ENCODE measurements around the gene DNAH6. TPM values are rescaled to one million over a fixed set of nuclear protein-coding genes. Genes with fewer than 3 reads are reported as not detected.
"Not testable (repeated sequence)": the region's sequence is repeated elsewhere in the genome, so short reads cannot be mapped to it uniquely, and the experiment has no call there.

DNAH6 gene
- total RNA-seq, 2 experiments from 2014 or later, result 0.68 to 0.89 TPM

- DNase-seq (no peak), ATAC-seq (no peak)
- Mint-ChIP-seq H3K9me3 (ENCODE audit: insufficient read depth) (no peaks in the 10 kb centered on the region), H3K27me3 (ENCODE audit: low read depth) (no peaks in the 10 kb centered on the region), H3K4me3 (no peak overlapping the region), H3K4me1 (ENCODE audit: low read depth) (peaks cover 2% of the 10 kb centered on the region), H3K27ac (no peak overlapping the region), H3K36me3 (ENCODE audit: low read depth) (no peaks in the 10 kb centered on the region)
- CTCF ChIA-PET, result no interaction called here
- POLR2A ChIA-PET, result no interaction called here
Observed at GRCh38 chr2:84487298-84487996, 28.9 kb upstream of the DNAH6 start.

- POLR2A ChIA-PET, result no interaction called here
- no peaks in the 10 kb centered on the region for H3K27me3 Mint-ChIP-seq (ENCODE audit: low read depth)
- no peaks in the 10 kb centered on the region for H3K36me3 Mint-ChIP-seq (ENCODE audit: low read depth)
- H3K4me3 Mint-ChIP-seq, result no peak overlapping the region
- CTCF ChIA-PET, result interaction anchor here (0.7 to 3.9 kb wide), 6 partner anchors 141 to 434 kb away, joined by 3 to 18 read pairs (median 4); no protein-coding TSS in a partner anchor
- DNase-seq, result no peak
- no peaks in the 10 kb centered on the region for H3K9me3 Mint-ChIP-seq (ENCODE audit: insufficient read depth)
- H3K4me1 Mint-ChIP-seq (ENCODE audit: low read depth), result peaks cover 6% of the 10 kb centered on the region
- H3K27ac Mint-ChIP-seq, result no peak overlapping the region
- ATAC-seq, result no peak
Observed at GRCh38 chr2:84491256-84491655, 25.0 kb upstream of the DNAH6 start.

- Mint-ChIP-seq H3K4me1 (ENCODE audit: low read depth) (peaks cover 6% of the 10 kb centered on the region), H3K9me3 (ENCODE audit: insufficient read depth) (no peaks in the 10 kb centered on the region), H3K27me3 (ENCODE audit: low read depth) (no peaks in the 10 kb centered on the region), H3K27ac (no peak overlapping the region), H3K36me3 (ENCODE audit: low read depth) (no peaks in the 10 kb centered on the region), H3K4me3 (no peak overlapping the region)
- CTCF ChIA-PET, result interaction anchor here (0.9 to 3.9 kb wide), 5 partner anchors 140 to 434 kb away, joined by 3 to 18 read pairs (median 3); no protein-coding TSS in a partner anchor
- POLR2A ChIA-PET, result no interaction called here
- no peak for DNase-seq
- ATAC-seq, result no peak
Observed at GRCh38 chr2:84491741-84492140, 24.6 kb upstream of the DNAH6 start.

- Mint-ChIP-seq H3K4me3 (no peak overlapping the region), H3K27me3 (ENCODE audit: low read depth) (no peaks in the 10 kb centered on the region), H3K9me3 (ENCODE audit: insufficient read depth) (no peaks in the 10 kb centered on the region), H3K27ac (no peak overlapping the region), H3K36me3 (ENCODE audit: low read depth) (no peaks in the 10 kb centered on the region), H3K4me1 (ENCODE audit: low read depth) (peaks cover 6% of the 10 kb centered on the region)
- ATAC-seq, result no peak
- ChIA-PET POLR2A (no interaction called here), CTCF (interaction anchor here (0.9 to 3.9 kb wide), 5 partner anchors 10 to 433 kb away, joined by 3 to 18 read pairs (median 7); no protein-coding TSS in a partner anchor)
- DNase-seq, result no peak
Observed at GRCh38 chr2:84492571-84492970, 23.7 kb upstream of the DNAH6 start.

DNA sequence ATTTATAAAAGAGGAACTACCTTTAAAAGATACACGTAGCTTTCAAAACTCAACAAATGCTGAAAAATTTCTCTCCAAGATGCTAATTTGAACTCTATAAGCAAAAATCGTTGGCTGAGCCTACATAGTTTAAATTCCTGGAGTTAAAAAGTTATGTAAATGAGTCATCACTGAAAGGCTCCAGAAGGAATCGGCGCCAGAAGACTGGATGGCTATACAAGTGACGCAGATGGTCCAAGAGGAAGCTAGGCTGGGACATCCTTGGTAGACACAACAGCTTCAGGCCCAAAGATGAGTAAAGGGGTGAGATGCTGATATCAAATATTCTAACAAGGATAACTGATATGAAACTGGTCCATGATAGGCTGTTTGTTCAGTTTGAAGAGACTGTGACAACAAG lies 22.8 kb upstream of the DNAH6 start:
- ChIA-PET POLR2A (interaction anchor here (0.6 kb wide), 1 partner anchor 424 kb away, joined by 3 read pairs; no protein-coding TSS in a partner anchor), CTCF (interaction anchor here (1.2 to 3.9 kb wide), 5 partner anchors 11 to 476 kb away, joined by 3 to 18 read pairs (median 7); no protein-coding TSS in a partner anchor)
- Mint-ChIP-seq H3K9me3 (ENCODE audit: insufficient read depth) (no peaks in the 10 kb centered on the region), H3K27ac (no peak overlapping the region), H3K4me1 (ENCODE audit: low read depth) (peaks cover 6% of the 10 kb centered on the region), H3K4me3 (no peak overlapping the region), H3K36me3 (ENCODE audit: low read depth) (no peaks in the 10 kb centered on the region), H3K27me3 (ENCODE audit: low read depth) (no peaks in the 10 kb centered on the region)
- no peak for ATAC-seq
- no peak for DNase-seq

DNA sequence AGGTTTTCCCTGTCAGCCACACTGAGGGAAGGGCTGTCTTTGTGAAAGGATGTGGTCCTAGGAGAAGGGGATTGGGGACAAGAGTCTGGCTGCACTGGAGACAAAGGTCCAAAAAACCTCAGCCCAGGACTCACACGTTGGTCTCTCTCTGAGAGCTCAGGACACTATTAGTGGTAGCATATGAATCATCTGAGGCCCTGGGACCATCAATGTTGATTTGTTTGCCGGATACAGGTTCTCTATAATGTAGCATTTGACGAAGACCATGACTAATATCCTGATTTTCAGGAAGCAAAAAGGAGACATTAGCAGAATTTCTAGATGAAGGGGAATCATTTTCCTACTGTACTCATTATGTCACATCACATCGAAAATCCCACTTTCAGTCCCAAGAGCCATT lies 22.2 kb upstream of the DNAH6 start:
- H3K9me3 Mint-ChIP-seq (ENCODE audit: insufficient read depth), result no peaks in the 10 kb centered on the region
- H3K36me3 Mint-ChIP-seq (ENCODE audit: low read depth), result no peaks in the 10 kb centered on the region
- no peak overlapping the region for H3K27ac Mint-ChIP-seq
- no peaks in the 10 kb centered on the region for H3K27me3 Mint-ChIP-seq (ENCODE audit: low read depth)
- DNase-seq (no peak), ATAC-seq (no peak)
- ChIA-PET POLR2A (no interaction called here), CTCF (interaction anchor here (1.2 to 3.9 kb wide), 6 partner anchors 12 to 475 kb away, joined by 3 to 18 read pairs (median 8); no protein-coding TSS in a partner anchor)
- peaks cover 6% of the 10 kb centered on the region for H3K4me1 Mint-ChIP-seq (ENCODE audit: low read depth)
- no peak overlapping the region for H3K4me3 Mint-ChIP-seq

DNA sequence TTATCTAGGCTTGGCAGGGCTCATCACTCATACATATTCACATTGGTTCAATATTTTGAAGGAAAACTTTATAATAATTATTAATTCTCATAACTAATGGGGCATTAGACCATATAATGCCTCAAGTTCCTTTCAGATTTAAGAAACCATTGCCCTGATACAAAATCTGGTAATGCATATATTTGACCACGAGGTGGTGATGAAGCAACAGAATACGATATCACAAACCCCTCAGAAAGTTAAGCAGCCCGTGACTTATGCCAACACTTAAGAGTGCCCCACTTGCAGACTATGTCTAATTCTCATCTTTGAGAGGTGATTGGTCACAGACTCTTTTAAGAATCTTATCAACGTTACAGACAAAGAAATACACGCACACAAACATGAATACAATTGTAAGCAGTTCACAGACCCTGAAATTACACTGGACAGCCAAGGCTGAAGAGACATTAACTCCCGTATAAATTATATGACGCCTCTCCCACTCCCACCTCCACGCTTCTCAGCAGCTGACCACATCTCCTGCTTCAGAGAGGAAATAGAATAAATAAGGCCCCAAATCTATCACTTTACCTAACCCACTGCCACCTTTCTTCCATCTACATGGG lies 20.7 kb upstream of the DNAH6 start:
- Mint-ChIP-seq H3K4me1 (ENCODE audit: low read depth) (peaks cover 8% of the 10 kb centered on the region), H3K9me3 (ENCODE audit: insufficient read depth) (no peaks in the 10 kb centered on the region), H3K4me3 (no peak overlapping the region), H3K27ac (no peak overlapping the region), H3K36me3 (ENCODE audit: low read depth) (no peaks in the 10 kb centered on the region), H3K27me3 (ENCODE audit: low read depth) (no peaks in the 10 kb centered on the region)
- peak; percentile 59 for DNase-seq
- CTCF ChIA-PET, result interaction anchor here (1.6 kb wide), 1 partner anchor 135 kb away, joined by 8 read pairs; no protein-coding TSS in a partner anchor
- POLR2A ChIA-PET, result no interaction called here
- peak; percentile 93 for ATAC-seq

GRCh38 chr2:84496386-84496785 lies 19.9 kb upstream of the DNAH6 start:
- DNase-seq, result no peak
- Mint-ChIP-seq H3K4me1 (ENCODE audit: low read depth) (peaks cover 8% of the 10 kb centered on the region), H3K9me3 (ENCODE audit: insufficient read depth) (no peaks in the 10 kb centered on the region), H3K36me3 (ENCODE audit: low read depth) (no peaks in the 10 kb centered on the region), H3K27ac (no peak overlapping the region), H3K4me3 (no peak overlapping the region), H3K27me3 (ENCODE audit: low read depth) (no peaks in the 10 kb centered on the region)
- CTCF ChIA-PET, result interaction anchor here (1.6 to 4.3 kb wide), 3 partner anchors 245 to 429 kb away, joined by 8 to 27 read pairs (median 19); no protein-coding TSS in a partner anchor
- no peak for ATAC-seq
- POLR2A ChIA-PET, result no interaction called here

GRCh38 chr2:84497285-84497684 lies 19.0 kb upstream of the DNAH6 start:
- Mint-ChIP-seq H3K9me3 (ENCODE audit: insufficient read depth) (no peaks in the 10 kb centered on the region), H3K27ac (no peak overlapping the region), H3K4me1 (ENCODE audit: low read depth) (peaks cover 8% of the 10 kb centered on the region), H3K36me3 (ENCODE audit: low read depth) (no peaks in the 10 kb centered on the region), H3K27me3 (ENCODE audit: low read depth) (no peaks in the 10 kb centered on the region), H3K4me3 (no peak overlapping the region)
- no peak for ATAC-seq
- POLR2A ChIA-PET, result interaction anchor here (1.0 kb wide), 1 partner anchor 428 kb away, joined by 3 read pairs; no protein-coding TSS in a partner anchor
- DNase-seq, result no peak
- CTCF ChIA-PET, result interaction anchor here (1.0 to 4.3 kb wide), 10 partner anchors 22 to 788 kb away, joined by 3 to 27 read pairs (median 5); no protein-coding TSS in a partner anchor

DNA sequence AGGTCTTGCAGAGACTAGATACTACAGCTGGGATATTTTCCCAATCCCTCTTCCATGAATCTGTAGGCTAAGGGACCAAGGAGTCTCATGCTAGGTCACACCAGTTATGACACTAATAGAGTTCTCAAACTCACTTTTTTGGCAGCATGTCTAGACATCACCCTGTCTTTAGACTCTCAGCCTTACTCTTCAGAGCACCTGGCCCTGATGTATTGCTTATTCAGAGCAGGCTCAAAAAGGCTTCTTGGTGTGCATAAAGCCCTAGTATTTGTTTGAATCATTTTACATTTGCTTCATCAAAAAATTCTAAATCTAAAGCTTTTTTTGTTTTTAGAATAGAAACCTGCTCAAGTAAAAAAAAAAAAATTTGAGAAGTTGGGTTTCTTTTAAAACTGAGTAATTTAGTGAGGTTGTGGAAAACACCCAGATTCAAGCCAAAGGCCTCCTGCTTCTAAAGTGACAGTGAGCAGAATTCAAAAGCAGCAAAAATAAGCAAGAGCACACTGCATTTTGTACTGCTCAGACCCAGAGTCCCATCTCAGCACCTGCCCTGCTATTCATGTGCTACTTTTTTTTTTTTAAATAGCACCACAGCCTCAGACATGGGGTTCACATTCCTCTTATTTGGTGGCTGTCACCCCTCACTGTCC lies 18.0 kb upstream of the DNAH6 start:
- Mint-ChIP-seq H3K27me3 (ENCODE audit: low read depth) (no peaks in the 10 kb centered on the region), H3K27ac (no peak overlapping the region), H3K9me3 (ENCODE audit: insufficient read depth) (no peaks in the 10 kb centered on the region), H3K4me3 (no peak overlapping the region), H3K36me3 (ENCODE audit: low read depth) (no peaks in the 10 kb centered on the region), H3K4me1 (ENCODE audit: low read depth) (peaks cover 8% of the 10 kb centered on the region)
- DNase-seq (no peak), ATAC-seq (no peak)
- ChIA-PET CTCF (interaction anchor here (1.0 to 4.3 kb wide), 11 partner anchors 17 to 428 kb away, joined by 3 to 27 read pairs (median 4); no protein-coding TSS in a partner anchor), POLR2A (interaction anchor here (1.0 kb wide), 1 partner anchor 427 kb away, joined by 3 read pairs; no protein-coding TSS in a partner anchor)

DNA sequence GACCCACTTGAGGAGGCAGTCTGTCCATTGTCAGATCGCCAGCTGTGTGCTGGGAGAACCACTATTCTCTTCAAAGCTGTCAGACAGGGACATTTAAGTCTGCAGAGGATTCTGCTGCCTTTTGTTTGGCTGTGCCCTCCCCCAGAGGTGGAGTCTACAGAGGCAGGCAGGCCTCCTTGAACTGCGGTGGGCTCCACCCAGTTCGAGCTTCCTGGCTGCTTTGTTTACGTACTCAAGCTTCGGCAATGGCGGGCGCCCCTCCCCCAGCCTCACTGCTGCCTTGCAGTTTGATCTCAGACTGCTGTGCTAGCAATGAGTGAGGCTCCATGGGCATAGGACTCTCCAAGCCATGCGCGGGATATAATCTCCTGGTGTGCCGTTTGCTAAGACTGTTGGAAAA lies 5.3 kb upstream of the DNAH6 start:
- H3K36me3 Mint-ChIP-seq (ENCODE audit: low read depth); DNase-seq; POLR2A ChIA-PET; H3K4me1 Mint-ChIP-seq (ENCODE audit: low read depth); H3K27ac Mint-ChIP-seq; H3K4me3 Mint-ChIP-seq; ATAC-seq; H3K27me3 Mint-ChIP-seq (ENCODE audit: low read depth); CTCF ChIA-PET: not testable (repeated sequence)
- H3K9me3 Mint-ChIP-seq (ENCODE audit: insufficient read depth), result peaks cover 14% of the 10 kb centered on the region
